B cell (primary cell): ENCODE results near the gene DNAJB8.

Experiments used
- CTCF ChIP-seq: fragments of 200-600 bp; IDR thresholded peaks from one replicate; pipeline ENCODE4 v1.8.0; 2022; ENCODE audit warnings: antibody characterized with exemption, mild to moderate bottlenecking
- EZH2 ChIP-seq: IDR thresholded peaks from 2 replicates; pipeline ENCODE4 v1.6.1; 2012; ENCODE audit warnings: borderline replicate concordance, low read depth, mild to moderate bottlenecking, moderate library complexity, low read length; ENCODE audit not compliant: insufficient read depth, poor library complexity, severe bottlenecking

GRCh38 chr3:128442949-128443348, 23.7 kb downstream of the DNAJB8 start:
- TF ChIP-seq CTCF, result no peak
- no peak for TF ChIP-seq EZH2
